Natural killer cell (primary cell): Measurements from ENCODE around the gene SET. TPM values are rescaled to one million over a fixed set of nuclear protein-coding genes. Genes with fewer than 3 reads are reported as not detected.

Experiments used
- ATAC-seq, 3 donors: fragments of 150-1000 bp in 2 of 3; fragments of 200-7000 bp in 1 of 3; cut with Tn5 transposase; 1 replicate in 1 of 3; 2 replicates in 2 of 3; pipeline ENCODE4 v1.10.0; 2021; ENCODE audit warnings: mild to moderate bottlenecking in 2 of 3, moderate library complexity in 2 of 3
- DNase-seq, 2 donors: peaks; one replicate each; pipeline versions ENCODE4 v3.0.0 to v3.0.0-alpha.2; 2013 to 2021; ENCODE audit warnings: mixed read lengths in 1 of 2
- H3K27ac ChIP-seq: one replicate; pipeline ENCODE4 v1.5.1; 2013; ENCODE audit warnings: mild to moderate bottlenecking, low read length
- H3K27me3 ChIP-seq: one replicate; pipeline ENCODE4 v1.6.1; 2013; ENCODE audit warnings: low read length; ENCODE audit not compliant: control insufficient read depth, insufficient read depth
- H3K36me3 ChIP-seq: one replicate; pipeline ENCODE4 v1.6.1; 2013; ENCODE audit warnings: low read length; ENCODE audit not compliant: control insufficient read depth, insufficient read depth
- H3K4me1 ChIP-seq: one replicate; pipeline ENCODE4 v1.6.1; 2013; ENCODE audit warnings: low read length; ENCODE audit not compliant: control insufficient read depth, insufficient read depth
- H3K4me3 ChIP-seq: one replicate; pipeline ENCODE4 v1.5.1; 2013; ENCODE audit warnings: low read length
- H3K9me3 ChIP-seq: one replicate; pipeline ENCODE4 v1.6.1; 2013; ENCODE audit warnings: low read length; ENCODE audit not compliant: control insufficient read depth, insufficient read depth
- H3K27ac Mint-ChIP-seq, 2 donors: one replicate each; pipeline ENCODE4 v1.8.0; 2022; ENCODE audit warnings: mild to moderate bottlenecking in 2 of 2, mixed read lengths in 2 of 2, moderate library complexity in 1 of 2
- H3K27me3 Mint-ChIP-seq, 2 donors: one replicate each; pipeline ENCODE4 v1.8.0; 2022; ENCODE audit warnings: low read depth in 2 of 2, mixed read lengths in 2 of 2
- H3K36me3 Mint-ChIP-seq: one replicate; pipeline ENCODE4 v1.8.0; 2022; ENCODE audit warnings: mixed read lengths
- H3K4me1 Mint-ChIP-seq, 2 donors: one replicate each; pipeline ENCODE4 v1.8.0; 2022; ENCODE audit warnings: mixed read lengths in 2 of 2
- H3K4me3 Mint-ChIP-seq: one replicate; pipeline ENCODE4 v1.8.0; 2022; ENCODE audit warnings: mild to moderate bottlenecking, moderate library complexity, mixed read lengths
- H3K9me3 Mint-ChIP-seq, 2 donors: one replicate each; pipeline ENCODE4 v1.8.0; 2022; ENCODE audit warnings: mixed read lengths in 2 of 2
- CTCF ChIP-seq: fragments of 200-600 bp; IDR thresholded peaks from one replicate; pipeline ENCODE4 v1.8.0; 2022; ENCODE audit warnings: antibody characterized with exemption
- WGBS: methylation state at CpG from one replicate; pipeline ENCODE4 v1.1.7; 2013; ENCODE audit warnings: missing lambda C conversion rate; ENCODE audit not compliant: insufficient coverage; 5-methylcytosine and 5-hydroxymethylcytosine counted together
- intact Hi-C: fragments of 100-400 bp; cut with micrococcal nuclease; formaldehyde crosslinking; loops from one replicate; pipeline ENCODE4 v1.14.2; 2022
- total RNA-seq, 4 donors: library from RNA; stranded (reverse); fragments of 120-200 nt in 1 of 4; gene quantifications; one replicate each; pipeline versions ENCODE4 v1.2.3 to v1.2.4, GENCODE V29; 2013 to 2022

SET gene
- total RNA-seq, 3 donors from 2014 or later (not counting 1 experiment from before 2014, with no cell fraction given), result 331 to 341 (median 334) TPM

- Histone ChIP-seq H3K9me3 (no peaks in the 10 kb centered on the region), H3K4me3 (no peak overlapping the region), H3K27me3 (no peaks in the 10 kb centered on the region), H3K4me1 (peaks cover 5% of the 10 kb centered on the region), H3K36me3 (peaks cover 15% of the 10 kb centered on the region), H3K27ac (no peak overlapping the region)
- Mint-ChIP-seq H3K27ac (no peak overlapping the region), H3K9me3 (no peaks in the 10 kb centered on the region), H3K4me3 (no peak overlapping the region), H3K27me3 (no peaks in the 10 kb centered on the region), H3K36me3 (no peaks in the 10 kb centered on the region), H3K4me1 (peaks cover 4% of the 10 kb centered on the region in 2 donors)
- ATAC-seq (no peak), DNase-seq (no peak)
- WGBS, result 96% methylated on average over 27 of the region's 27 CpGs
- TF ChIP-seq CTCF, result no peak
- intact Hi-C loops, result no loop called here
Observed at GRCh38 chr9:128729766-128730517, 40.9 kb downstream of the SET start.

- Mint-ChIP-seq H3K27ac (no peak overlapping the region), H3K9me3 (no peaks in the 10 kb centered on the region), H3K4me3 (no peak overlapping the region), H3K4me1 (no peaks in the 10 kb centered on the region), H3K36me3 (no peaks in the 10 kb centered on the region), H3K27me3 (no peaks in the 10 kb centered on the region)
- Histone ChIP-seq H3K27ac (no peak overlapping the region), H3K4me1 (no peaks in the 10 kb centered on the region), H3K9me3 (no peaks in the 10 kb centered on the region), H3K27me3 (no peaks in the 10 kb centered on the region), H3K4me3 (no peak overlapping the region), H3K36me3 (peaks cover 20% of the 10 kb centered on the region)
- no peak for DNase-seq
- intact Hi-C loops, result no loop called here
- 96% methylated on average over 13 of the region's 13 CpGs for WGBS
- ATAC-seq, result no peak
- TF ChIP-seq CTCF, result no peak
Observed at GRCh38 chr9:128731093-128731492, 42.1 kb downstream of the SET start.

- H3K27ac Mint-ChIP-seq, result no peak overlapping the region
- Histone ChIP-seq H3K27ac (no peak overlapping the region), H3K4me3 (no peak overlapping the region), H3K27me3 (no peaks in the 10 kb centered on the region), H3K4me1 (no peaks in the 10 kb centered on the region), H3K9me3 (no peaks in the 10 kb centered on the region), H3K36me3 (peaks cover 20% of the 10 kb centered on the region)
- no peak for TF ChIP-seq CTCF
- no peaks in the 10 kb centered on the region for H3K36me3 Mint-ChIP-seq
- intact Hi-C loops, result no loop called here
- ATAC-seq, result no peak
- no peaks in the 10 kb centered on the region for H3K9me3 Mint-ChIP-seq
- no peaks in the 10 kb centered on the region for H3K27me3 Mint-ChIP-seq
- no peak overlapping the region for H3K4me3 Mint-ChIP-seq
- DNase-seq, result no peak
- no peaks in the 10 kb centered on the region for H3K4me1 Mint-ChIP-seq
- WGBS, result 84% methylated on average over 9 of the region's 9 CpGs
Observed at GRCh38 chr9:128731691-128732090, 42.7 kb downstream of the SET start.

GRCh38 chr9:128732576-128732975, 43.6 kb downstream of the SET start:
- no peak overlapping the region for H3K27ac Mint-ChIP-seq
- Histone ChIP-seq H3K27ac (no peak overlapping the region), H3K36me3 (peaks cover 26% of the 10 kb centered on the region), H3K4me3 (no peak overlapping the region), H3K27me3 (no peaks in the 10 kb centered on the region), H3K4me1 (no peaks in the 10 kb centered on the region), H3K9me3 (no peaks in the 10 kb centered on the region)
- intact Hi-C loops, result no loop called here
- H3K4me1 Mint-ChIP-seq, result no peaks in the 10 kb centered on the region
- no peak for TF ChIP-seq CTCF
- H3K4me3 Mint-ChIP-seq, result no peak overlapping the region
- 89% methylated on average over 13 of the region's 13 CpGs for WGBS
- no peaks in the 10 kb centered on the region for H3K27me3 Mint-ChIP-seq
- ATAC-seq (no peak), DNase-seq (no peak)
- H3K9me3 Mint-ChIP-seq, result no peaks in the 10 kb centered on the region
- no peaks in the 10 kb centered on the region for H3K36me3 Mint-ChIP-seq
